HL-60 (cell line): ENCODE results near the gene PRG3.
"Not testable (repeated sequence)": the region's sequence is repeated elsewhere in the genome, so short reads cannot be mapped to it uniquely, and the experiment has no call there.

Source experiments
- DNase-seq, 2 experiments: peaks; one replicate each; pipeline ENCODE4 v3.0.0-alpha.2; 2010 to 2020; ENCODE audit warnings: low read depth in 1 of 2, low spot score in 1 of 2
- H3K27ac ChIP-seq: fragments of 250-450 bp; sonication (Bioruptor Pico); replicated peaks from 2 replicates; pipeline ENCODE4 v1.5.1; 2020; ENCODE audit warnings: mild to moderate bottlenecking, moderate library complexity
- H3K27me3 ChIP-seq: fragments of 250-450 bp; sonication (Bioruptor Pico); 2 replicates; pipeline ENCODE4 v1.5.1; 2021; ENCODE audit warnings: mild to moderate bottlenecking, moderate library complexity; ENCODE audit not compliant: insufficient read depth, poor library complexity, severe bottlenecking
- H3K4me3 ChIP-seq: replicated peaks from 2 replicates; pipeline ENCODE4 v1.5.1; 2011; ENCODE audit warnings: mild to moderate bottlenecking, control low read depth, low read length; ENCODE audit not compliant: insufficient read depth
- CTCF ChIP-seq: IDR thresholded peaks from one replicate; pipeline ENCODE4 v1.5.1; 2011; ENCODE audit warnings: low read length, control low read depth, inconsistent platforms; ENCODE audit not compliant: insufficient read depth
- GABPA ChIP-seq: IDR thresholded peaks from 2 replicates; pipeline ENCODE4 v1.6.1; 2012; ENCODE audit warnings: low read depth
- POLR2AphosphoS5 ChIP-seq: IDR thresholded peaks from 2 replicates; pipeline ENCODE4 v1.6.1; 2012; ENCODE audit warnings: low read depth
- REST ChIP-seq: IDR thresholded peaks from 2 replicates; pipeline ENCODE4 v1.6.1; 2012; ENCODE audit warnings: low read depth; ENCODE audit not compliant: insufficient replicate concordance
- SPI1 ChIP-seq: IDR thresholded peaks from 2 replicates; pipeline ENCODE4 v1.6.1; 2012; ENCODE audit warnings: low read depth, mild to moderate bottlenecking, borderline replicate concordance

The PRG3 gene

GRCh38 chr11:57364851-57365660 lies 15.9 kb downstream of the PRG3 start:
- H3K27me3 ChIP-seq, result no peaks in the 10 kb centered on the region
- no peak overlapping the region for H3K4me3 ChIP-seq
- DNase-seq, result no peak
- H3K27ac ChIP-seq, result no peak overlapping the region
- TF ChIP-seq CTCF (no peak), GABPA (no peak), REST (no peak), SPI1 (no peak), POLR2AphosphoS5 (no peak)

GRCh38 chr11:57363131-57364080 lies 17.5 kb downstream of the PRG3 start:
- no peak overlapping the region for H3K4me3 ChIP-seq
- H3K27ac ChIP-seq, result no peak overlapping the region
- no peaks in the 10 kb centered on the region for H3K27me3 ChIP-seq
- TF ChIP-seq GABPA (no peak), REST (no peak), SPI1 (no peak), CTCF (no peak), POLR2AphosphoS5 (no peak)
- DNase-seq, result no peak

GRCh38 chr11:57361926-57362325 lies 19.0 kb downstream of the PRG3 start:
- no peak overlapping the region for H3K27ac ChIP-seq
- H3K27me3 ChIP-seq, result no peaks in the 10 kb centered on the region
- no peak for DNase-seq
- TF ChIP-seq CTCF (no peak), REST (no peak), POLR2AphosphoS5 (no peak), SPI1 (no peak), GABPA (no peak)
- no peak overlapping the region for H3K4me3 ChIP-seq

- not testable (repeated sequence) for H3K27ac ChIP-seq, H3K4me3 ChIP-seq, DNase-seq, H3K27me3 ChIP-seq
These were observed 19.5 kb downstream of the PRG3 start for GRCh38 chr11:57361420-57361819.
